Thymus (tissue), 11 donors: ENCODE data around the gene C11orf16. TPM values are rescaled to one million over a fixed set of nuclear protein-coding genes. Genes with fewer than 3 reads are reported as not detected.
"Not testable (repeated sequence)": the region's sequence is repeated elsewhere in the genome, so short reads cannot be mapped to it uniquely, and the experiment has no call there.

ENCODE experiments used
- DNase-seq, 9 donors: peaks; one replicate each; pipeline ENCODE4 v3.0.0-alpha.2; 2013; ENCODE audit warnings: low spot score in 9 of 9, low read depth in 6 of 9, missing footprints in 1 of 9
- H3K27ac ChIP-seq, 2 donors: one replicate each; pipeline ENCODE4 v1.5.1; 2013; ENCODE audit warnings: control low read depth in 1 of 2, low read depth in 1 of 2, low read length in 1 of 2, mild to moderate bottlenecking in 1 of 2, moderate library complexity in 1 of 2
- H3K27me3 ChIP-seq, 2 donors: one replicate each; pipeline ENCODE4 v1.5.1; 2013; ENCODE audit warnings: low read length in 1 of 2; ENCODE audit not compliant: control insufficient read depth in 2 of 2, insufficient read depth in 1 of 2
- H3K36me3 ChIP-seq, 2 donors: one replicate each; pipeline ENCODE4 v1.5.1; 2013; ENCODE audit warnings: low read length in 1 of 2, mild to moderate bottlenecking in 1 of 2, moderate library complexity in 1 of 2; ENCODE audit not compliant: control insufficient read depth in 2 of 2, insufficient read depth in 2 of 2
- H3K4me1 ChIP-seq, 2 donors: one replicate each; pipeline ENCODE4 v1.5.1; 2013; ENCODE audit warnings: low read length in 2 of 2; ENCODE audit not compliant: control insufficient read depth in 2 of 2, insufficient read depth in 2 of 2
- H3K4me3 ChIP-seq, 2 donors: one replicate each; pipeline ENCODE4 v1.5.1; 2013; ENCODE audit warnings: low read length in 2 of 2, control low read depth in 1 of 2, mild to moderate bottlenecking in 1 of 2
- H3K9me3 ChIP-seq, 2 donors: one replicate each; pipeline ENCODE4 v1.5.1; 2013; ENCODE audit warnings: low read length in 1 of 2, mild to moderate bottlenecking in 1 of 2; ENCODE audit not compliant: control insufficient read depth in 2 of 2, insufficient read depth in 1 of 2
- WGBS: extraction: QIAGEN DNeasy Blood & Tissue Kit; methylation state at CpG from one replicate; pipeline ENCODE4 v1.1.7; 2013; 5-methylcytosine and 5-hydroxymethylcytosine counted together
- polyA plus RNA-seq: library from polyadenylated mRNA; stranded (reverse); fragments of 200-250 nt; gene quantifications from one replicate; pipeline ENCODE4 v1.2.3, GENCODE V29; 2013
- total RNA-seq: library from RNA; stranded (reverse); fragments of 120-200 nt; gene quantifications from one replicate; pipeline ENCODE4 v1.2.4, GENCODE V29; 2013
- donor health status: healthy.

Gene C11orf16
- total and polyA plus RNA-seq, 2 donors = 2.9 to 3.8 TPM

- Histone ChIP-seq H3K27me3 (peaks cover 0 to 18% of the 10 kb centered on the region in 2 donors), H3K27ac (peak within 1 kb of the TSS; percentile 83 to 84), H3K9me3 (peaks cover 0 to 1% of the 10 kb centered on the region in 2 donors), H3K4me3 (peak within 1 kb of the TSS; percentile 88 to 95), H3K36me3 (peaks cover 0 to 11% of the 10 kb centered on the region in 2 donors), H3K4me1 (peaks cover 0 to 28% of the 10 kb centered on the region in 2 donors)
- under 1% methylated on average over 68 of the region's 68 CpGs for WGBS
- DNase-seq = peak; percentile 76 to 93 (median 82)
Observed at GRCh38 chr11:8911029-8911823, 21.5 kb downstream of the C11orf16 start, which contains the start of gene AKIP1. TSS of gene AKIP1 (plus strand) at chr11:8911189. CDS start at chr11:8911450, 261 bp downstream.

- 3% methylated on average over 19 of the region's 19 CpGs for WGBS
- Histone ChIP-seq H3K36me3 (peaks cover 0 to 9% of the 10 kb centered on the region in 2 donors), H3K27ac (no peak overlapping the region), H3K27me3 (peaks cover 0 to 18% of the 10 kb centered on the region in 2 donors), H3K9me3 (peaks cover 0 to 1% of the 10 kb centered on the region in 2 donors), H3K4me3 (peak overlapping the region; percentile 88 to 95), H3K4me1 (peaks cover 0 to 28% of the 10 kb centered on the region in 2 donors)
- peak in 1 of 9 donors; percentile 11 for DNase-seq
Observed at GRCh38 chr11:8910649-8911026, 22.1 kb downstream of the C11orf16 start.

- Histone ChIP-seq H3K4me1 (peaks cover 0 to 12% of the 10 kb centered on the region in 2 donors), H3K4me3 (no peak overlapping the region), H3K9me3 (peaks cover 0 to 1% of the 10 kb centered on the region in 2 donors), H3K36me3 (no peaks in the 10 kb centered on the region), H3K27ac (no peak overlapping the region), H3K27me3 (peaks cover 0 to 18% of the 10 kb centered on the region in 2 donors)
- DNase-seq = no peak
Observed at GRCh38 chr11:8908099-8908498, 24.6 kb downstream of the C11orf16 start.

DNA sequence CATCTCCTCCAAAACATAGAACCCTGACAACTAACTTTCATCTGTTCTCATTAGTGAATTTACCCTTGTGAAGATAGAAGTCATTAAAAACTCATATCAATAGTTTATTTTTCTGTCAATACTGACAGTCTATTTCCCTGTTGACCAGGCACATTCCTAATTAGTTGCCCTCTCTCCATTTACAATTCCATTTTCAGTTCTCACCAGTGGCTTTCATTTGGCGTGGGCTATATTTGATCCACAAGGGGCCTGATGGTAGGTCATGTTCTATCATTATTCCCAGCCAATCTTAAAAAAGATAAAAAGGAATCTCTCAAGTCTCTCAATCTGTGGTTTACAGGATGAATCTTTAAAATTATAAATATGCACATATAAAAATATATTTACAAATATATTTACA lies 25.6 kb downstream of the C11orf16 start:
- Histone ChIP-seq H3K36me3 (no peaks in the 10 kb centered on the region), H3K9me3 (peaks cover 0 to 1% of the 10 kb centered on the region in 2 donors), H3K27me3 (peaks cover 0 to 18% of the 10 kb centered on the region in 2 donors), H3K27ac (no peak overlapping the region), H3K4me3 (no peak overlapping the region), H3K4me1 (peaks cover 0 to 7% of the 10 kb centered on the region in 2 donors)
- no peak for DNase-seq
- 96% methylated on average over 1 of the region's 1 CpG for WGBS

GRCh38 chr11:8905528-8906165 lies 27.1 kb downstream of the C11orf16 start:
- DNase-seq = no peak
- Histone ChIP-seq H3K4me3 (no peak overlapping the region), H3K27ac (no peak overlapping the region), H3K36me3 (no peaks in the 10 kb centered on the region), H3K4me1 (peaks cover 0 to 7% of the 10 kb centered on the region in 2 donors), H3K27me3 (peaks cover 0 to 17% of the 10 kb centered on the region in 2 donors), H3K9me3 (peaks cover 0 to under 1% of the 10 kb centered on the region in 2 donors)
- WGBS = 97% methylated on average over 5 of the region's 5 CpGs

DNA sequence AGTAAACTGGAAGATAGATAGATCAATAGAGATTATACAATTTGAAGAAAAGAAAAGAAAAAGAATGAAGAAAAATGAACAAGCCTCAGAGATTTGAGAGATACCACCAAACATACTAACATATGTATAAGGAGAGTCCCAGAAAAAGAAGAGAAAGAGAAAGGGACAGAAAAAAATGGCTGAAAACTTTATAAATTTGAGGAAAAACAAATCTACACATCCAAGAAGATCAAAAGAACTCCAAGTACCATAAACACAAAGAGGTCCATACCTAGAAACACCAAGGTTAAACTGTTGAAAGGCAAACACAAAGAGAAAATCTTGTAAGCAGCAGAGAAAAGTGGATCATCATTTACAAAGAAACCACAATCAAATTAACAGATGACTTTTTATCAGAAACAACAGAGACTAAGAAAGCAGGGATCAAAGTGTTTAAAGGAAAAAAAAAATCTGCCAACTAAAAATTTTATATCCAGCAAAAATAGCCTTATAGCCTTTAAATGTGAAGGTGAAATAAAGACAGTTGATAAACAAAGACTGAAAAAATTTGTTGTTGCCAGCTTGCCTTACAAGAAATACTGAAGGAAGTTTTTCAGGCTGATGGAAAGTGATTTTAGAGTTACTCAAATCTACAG lies 33.5 kb downstream of the C11orf16 start:
- Histone ChIP-seq H3K4me3 (no peak overlapping the region), H3K36me3 (no peaks in the 10 kb centered on the region), H3K27ac (no peak overlapping the region), H3K9me3 (peaks cover 0 to 8% of the 10 kb centered on the region in 2 donors), H3K27me3 (no peaks in the 10 kb centered on the region), H3K4me1 (no peaks in the 10 kb centered on the region)
- DNase-seq = no peak

DNA sequence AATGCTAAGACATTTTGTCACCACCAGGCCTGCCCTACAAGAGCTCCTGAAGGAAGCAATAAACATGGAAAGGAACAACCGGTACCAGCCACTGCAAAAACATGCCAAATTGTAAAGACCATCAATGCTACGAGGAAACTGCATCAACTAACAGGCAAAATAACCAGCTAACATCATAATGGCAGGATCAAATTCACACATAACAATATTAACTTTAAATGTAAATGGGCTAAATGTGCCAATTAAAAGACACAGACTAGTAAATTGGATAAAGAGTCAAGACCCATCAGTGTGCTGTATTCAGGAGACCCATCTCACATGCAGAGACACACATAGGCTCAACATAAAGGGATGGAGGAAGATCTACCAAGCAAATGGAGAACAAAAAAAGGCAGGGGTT lies 41.6 kb downstream of the C11orf16 start:
- not testable (repeated sequence) for H3K36me3 ChIP-seq, H3K27ac ChIP-seq, DNase-seq, H3K27me3 ChIP-seq, H3K4me3 ChIP-seq, H3K9me3 ChIP-seq, H3K4me1 ChIP-seq
- 98% methylated on average over 2 of the region's 2 CpGs for WGBS

DNA sequence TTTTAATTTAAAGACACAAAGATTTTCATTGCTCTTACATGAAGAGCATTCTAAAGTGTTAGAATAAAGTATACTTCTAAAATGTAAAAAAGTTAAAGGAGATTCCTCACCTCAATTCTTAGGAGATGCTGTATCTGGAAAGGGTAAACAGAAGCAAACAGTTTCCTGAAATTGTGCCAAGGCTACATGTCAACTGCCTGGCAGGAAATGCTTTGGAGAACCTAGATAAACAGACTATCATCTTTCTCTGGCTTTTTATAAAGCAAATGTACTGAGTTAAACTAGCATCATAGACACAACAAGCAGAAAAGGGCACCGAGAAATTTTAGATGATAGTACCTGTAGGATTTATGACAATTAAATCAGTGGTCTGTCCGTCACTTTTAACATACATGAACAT lies 46.4 kb downstream of the C11orf16 start:
- H3K27ac ChIP-seq = no peak overlapping the region
- H3K27me3 ChIP-seq = no peaks in the 10 kb centered on the region
- H3K9me3 ChIP-seq = no peaks in the 10 kb centered on the region
- WGBS = 88% methylated on average over 2 of the region's 2 CpGs
- H3K36me3 ChIP-seq = no peaks in the 10 kb centered on the region
- DNase-seq = no peak
- H3K4me1 ChIP-seq = no peaks in the 10 kb centered on the region
- H3K4me3 ChIP-seq = no peak overlapping the region

- not testable (repeated sequence) for H3K27me3 ChIP-seq, H3K36me3 ChIP-seq, H3K4me1 ChIP-seq, DNase-seq, H3K4me3 ChIP-seq, H3K9me3 ChIP-seq, H3K27ac ChIP-seq
- 90% methylated on average over 7 of the region's 7 CpGs for WGBS
Observed at GRCh38 chr11:8881585-8881984, 51.2 kb downstream of the C11orf16 start.
